ENCODE measurements around the gene ITGA3.

GRCh38 chr17:50103941-50104340 is 48.0 kb downstream of the ITGA3 start:
- TF ChIP-seq CTCF (IDR thresholded peaks at IDR 0.05; ENCODE audit: insufficient read depth, low read length, poor library complexity, severe bottlenecking) (no peak), EZH2phosphoT487 (conservative IDR thresholded peaks at IDR 0.05; ENCODE audit: low read length) (no peak)

Data from SU-DHL-6 (cell line).